HepG2 (cell line): ENCODE data around the gene CCDC88B. TPM values are rescaled to one million over a fixed set of nuclear protein-coding genes. Genes with fewer than 3 reads are reported as not detected.

Source experiments
- BCL3 ChIP-seq: sonication (generic); formaldehyde crosslinking; IDR thresholded peaks from 2 replicates; pipeline ENCODE4 v1.5.1; 2020; ENCODE audit warnings: mild to moderate bottlenecking, missing genetic modification reagents, moderate library complexity
- NR2C2 ChIP-seq: sonication (generic); formaldehyde crosslinking; IDR thresholded peaks from 2 replicates; pipeline ENCODE4 v1.4.0; 2020; ENCODE audit warnings: missing genetic modification reagents, mild to moderate bottlenecking, moderate library complexity, borderline replicate concordance
- PHB2 ChIP-seq: fragments of 450-650 bp; IDR thresholded peaks from 2 replicates; pipeline ENCODE4 v1.6.1; 2018; ENCODE audit not compliant: partially characterized antibody
- PHF5A ChIP-seq: IDR thresholded peaks from one replicate; pipeline ENCODE4 v1.6.1; 2018; ENCODE audit warnings: low read depth, missing genetic modification reagents; ENCODE audit not compliant: unreplicated experiment
- RAD51 ChIP-seq: fragments of 450-650 bp; IDR thresholded peaks from 2 replicates; pipeline ENCODE4 v1.6.1; 2016; ENCODE audit warnings: borderline replicate concordance
- RCOR2 ChIP-seq: IDR thresholded peaks from 2 replicates; pipeline ENCODE4 v1.6.1; 2016; ENCODE audit warnings: missing biosample characterization, missing genetic modification reagents
- SALL2 ChIP-seq: sonication (generic); formaldehyde crosslinking; IDR thresholded peaks from 2 replicates; pipeline ENCODE4 v1.8.1; 2023; ENCODE audit warnings: mild to moderate bottlenecking, missing genetic modification reagents, inconsistent platforms
- SKI ChIP-seq: fragments of 450-650 bp; IDR thresholded peaks from one replicate; pipeline ENCODE4 v1.6.1; 2018; ENCODE audit warnings: mild to moderate bottlenecking; ENCODE audit not compliant: partially characterized antibody
- SOX13 ChIP-seq, 3 experiments: fragments of 450-650 bp in 1 of 3; sonication (generic) in 1 of 3; formaldehyde crosslinking in 1 of 3; IDR thresholded peaks in 2 of 3; conservative IDR thresholded peaks in 1 of 3; 2 replicates each; pipeline versions ENCODE4 v1.5.0 to v1.6.1; 2016 to 2020; ENCODE audit warnings: antibody characterized with exemption in 1 of 3, mild to moderate bottlenecking in 1 of 3, missing compliant biosample characterization in 1 of 3, missing genetic modification reagents in 1 of 3, moderate library complexity in 1 of 3
- SOX5 ChIP-seq: IDR thresholded peaks from 2 replicates; pipeline ENCODE4 v1.6.1; 2016; ENCODE audit warnings: borderline replicate concordance
- SRSF1 ChIP-seq: fragments of 200-400 bp; formaldehyde crosslinking; optimal IDR thresholded peaks from 2 replicates; pipeline ENCODE3; 2017; ENCODE audit warnings: mild to moderate bottlenecking, low read depth, low read length, moderate library complexity
- ZNF329 ChIP-seq: sonication (generic); formaldehyde crosslinking; IDR thresholded peaks from 2 replicates; pipeline ENCODE4 v1.9.0; 2021; ENCODE audit warnings: low read depth, mild to moderate bottlenecking, missing genetic modification reagents
- ZNF343 ChIP-seq: sonication (generic); formaldehyde crosslinking; IDR thresholded peaks from 2 replicates; pipeline ENCODE4 v1.4.0; 2020; ENCODE audit warnings: mild to moderate bottlenecking, missing genetic modification reagents
- ZNF670 ChIP-seq: sonication (generic); formaldehyde crosslinking; IDR thresholded peaks from 2 replicates; pipeline ENCODE4 v1.8.0; 2022; ENCODE audit warnings: mild to moderate bottlenecking, missing genetic modification reagents, borderline replicate concordance
- polyA plus RNA-seq, 8 experiments: library from polyadenylated mRNA; depleted of rRNA in 3 of 8; stranded (reverse) in 7 of 8; unstranded in 1 of 8; fragments of >200 nt; fragmentation: Illumina TruSeq in 4 of 8; extraction: Trizol in 4 of 8; gene quantifications; 2 replicates each; pipeline versions ENCODE4 v1.2.1 to v1.2.3, GENCODE V29; 2011 to 2016; ENCODE audit warnings: low read depth in 4 of 8, missing spikeins in 1 of 8, mixed read lengths in 1 of 8; ENCODE audit not compliant: insufficient read depth in 1 of 8
- total RNA-seq, 5 experiments: library from RNA; depleted of rRNA; stranded (reverse); fragments of >200 nt; fragmentation: Illumina TruSeq; extraction: Trizol; gene quantifications; 2 replicates each; pipeline ENCODE4 v1.2.3, GENCODE V29; 2016; ENCODE audit warnings: low read depth in 1 of 5
- TF ChIP-seq, protein P1 (sequence below): sonication (generic); formaldehyde crosslinking; IDR thresholded peaks from 2 replicates; pipeline ENCODE4 v1.4.0; 2020; ENCODE audit warnings: mild to moderate bottlenecking, missing genetic modification reagents
- TF ChIP-seq, protein P2 (sequence below): sonication (generic); formaldehyde crosslinking; IDR thresholded peaks from 2 replicates; pipeline ENCODE4 v1.4.0; 2020; ENCODE audit warnings: missing genetic modification reagents, borderline replicate concordance
- TF ChIP-seq, protein P3 (sequence below): sonication (generic); formaldehyde crosslinking; IDR thresholded peaks from 2 replicates; pipeline ENCODE4 v1.9.0; 2022; ENCODE audit warnings: missing genetic modification reagents, mild to moderate bottlenecking, borderline replicate concordance
- TF ChIP-seq, protein P4 (sequence below): sonication (generic); formaldehyde crosslinking; IDR thresholded peaks from 2 replicates; pipeline ENCODE4 v1.8.0; 2022; ENCODE audit warnings: missing genetic modification reagents, mild to moderate bottlenecking, moderate library complexity, borderline replicate concordance

The CCDC88B gene
- total and polyA plus RNA-seq, 2 of the 13 experiments (the other 11 are each of a cell fraction or from before 2014, with no cell fraction given), result 3.6 to 4.8 TPM

- TF ChIP-seq BCL3 (CRISPR knock-in tag), result no peak
- TF ChIP-seq SOX13 (IDR thresholded peaks at IDR 0.05), result no peak
- peak in 1 of 2 experiments; percentile 20; a peak in 1 of 4 replicates for TF ChIP-seq SOX13 (CRISPR knock-in tag; conservative IDR thresholded peaks at IDR 0.05 in 1 of 2, IDR thresholded peaks at IDR 0.05 in 1 of 2)
- TF ChIP-seq, protein P1, sequence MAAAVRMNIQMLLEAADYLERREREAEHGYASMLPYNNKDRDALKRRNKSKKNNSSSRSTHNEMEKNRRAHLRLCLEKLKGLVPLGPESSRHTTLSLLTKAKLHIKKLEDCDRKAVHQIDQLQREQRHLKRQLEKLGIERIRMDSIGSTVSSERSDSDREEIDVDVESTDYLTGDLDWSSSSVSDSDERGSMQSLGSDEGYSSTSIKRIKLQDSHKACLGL (CRISPR knock-in tag), result no peak
- TF ChIP-seq, protein P2, sequence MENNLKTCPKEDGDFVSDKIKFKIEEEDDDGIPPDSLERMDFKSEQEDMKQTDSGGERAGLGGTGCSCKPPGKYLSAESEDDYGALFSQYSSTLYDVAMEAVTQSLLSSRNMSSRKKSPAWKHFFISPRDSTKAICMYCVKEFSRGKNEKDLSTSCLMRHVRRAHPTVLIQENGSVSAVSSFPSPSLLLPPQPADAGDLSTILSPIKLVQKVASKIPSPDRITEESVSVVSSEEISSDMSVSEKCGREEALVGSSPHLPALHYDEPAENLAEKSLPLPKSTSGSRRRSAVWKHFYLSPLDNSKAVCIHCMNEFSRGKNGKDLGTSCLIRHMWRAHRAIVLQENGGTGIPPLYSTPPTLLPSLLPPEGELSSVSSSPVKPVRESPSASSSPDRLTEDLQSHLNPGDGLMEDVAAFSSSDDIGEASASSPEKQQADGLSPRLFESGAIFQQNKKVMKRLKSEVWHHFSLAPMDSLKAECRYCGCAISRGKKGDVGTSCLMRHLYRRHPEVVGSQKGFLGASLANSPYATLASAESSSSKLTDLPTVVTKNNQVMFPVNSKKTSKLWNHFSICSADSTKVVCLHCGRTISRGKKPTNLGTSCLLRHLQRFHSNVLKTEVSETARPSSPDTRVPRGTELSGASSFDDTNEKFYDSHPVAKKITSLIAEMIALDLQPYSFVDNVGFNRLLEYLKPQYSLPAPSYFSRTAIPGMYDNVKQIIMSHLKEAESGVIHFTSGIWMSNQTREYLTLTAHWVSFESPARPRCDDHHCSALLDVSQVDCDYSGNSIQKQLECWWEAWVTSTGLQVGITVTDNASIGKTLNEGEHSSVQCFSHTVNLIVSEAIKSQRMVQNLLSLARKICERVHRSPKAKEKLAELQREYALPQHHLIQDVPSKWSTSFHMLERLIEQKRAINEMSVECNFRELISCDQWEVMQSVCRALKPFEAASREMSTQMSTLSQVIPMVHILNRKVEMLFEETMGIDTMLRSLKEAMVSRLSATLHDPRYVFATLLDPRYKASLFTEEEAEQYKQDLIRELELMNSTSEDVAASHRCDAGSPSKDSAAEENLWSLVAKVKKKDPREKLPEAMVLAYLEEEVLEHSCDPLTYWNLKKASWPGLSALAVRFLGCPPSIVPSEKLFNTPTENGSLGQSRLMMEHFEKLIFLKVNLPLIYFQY (CRISPR knock-in tag), result no peak
- TF ChIP-seq ZNF670, result no peak
- TF ChIP-seq, protein P3, sequence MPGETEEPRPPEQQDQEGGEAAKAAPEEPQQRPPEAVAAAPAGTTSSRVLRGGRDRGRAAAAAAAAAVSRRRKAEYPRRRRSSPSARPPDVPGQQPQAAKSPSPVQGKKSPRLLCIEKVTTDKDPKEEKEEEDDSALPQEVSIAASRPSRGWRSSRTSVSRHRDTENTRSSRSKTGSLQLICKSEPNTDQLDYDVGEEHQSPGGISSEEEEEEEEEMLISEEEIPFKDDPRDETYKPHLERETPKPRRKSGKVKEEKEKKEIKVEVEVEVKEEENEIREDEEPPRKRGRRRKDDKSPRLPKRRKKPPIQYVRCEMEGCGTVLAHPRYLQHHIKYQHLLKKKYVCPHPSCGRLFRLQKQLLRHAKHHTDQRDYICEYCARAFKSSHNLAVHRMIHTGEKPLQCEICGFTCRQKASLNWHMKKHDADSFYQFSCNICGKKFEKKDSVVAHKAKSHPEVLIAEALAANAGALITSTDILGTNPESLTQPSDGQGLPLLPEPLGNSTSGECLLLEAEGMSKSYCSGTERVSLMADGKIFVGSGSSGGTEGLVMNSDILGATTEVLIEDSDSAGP (CRISPR knock-in tag), result peak; percentile 78; the same call in 1 of the 2 replicates
- TF ChIP-seq RCOR2, result peak; percentile 25; the same call in 1 of the 2 replicates
- TF ChIP-seq, protein P4, sequence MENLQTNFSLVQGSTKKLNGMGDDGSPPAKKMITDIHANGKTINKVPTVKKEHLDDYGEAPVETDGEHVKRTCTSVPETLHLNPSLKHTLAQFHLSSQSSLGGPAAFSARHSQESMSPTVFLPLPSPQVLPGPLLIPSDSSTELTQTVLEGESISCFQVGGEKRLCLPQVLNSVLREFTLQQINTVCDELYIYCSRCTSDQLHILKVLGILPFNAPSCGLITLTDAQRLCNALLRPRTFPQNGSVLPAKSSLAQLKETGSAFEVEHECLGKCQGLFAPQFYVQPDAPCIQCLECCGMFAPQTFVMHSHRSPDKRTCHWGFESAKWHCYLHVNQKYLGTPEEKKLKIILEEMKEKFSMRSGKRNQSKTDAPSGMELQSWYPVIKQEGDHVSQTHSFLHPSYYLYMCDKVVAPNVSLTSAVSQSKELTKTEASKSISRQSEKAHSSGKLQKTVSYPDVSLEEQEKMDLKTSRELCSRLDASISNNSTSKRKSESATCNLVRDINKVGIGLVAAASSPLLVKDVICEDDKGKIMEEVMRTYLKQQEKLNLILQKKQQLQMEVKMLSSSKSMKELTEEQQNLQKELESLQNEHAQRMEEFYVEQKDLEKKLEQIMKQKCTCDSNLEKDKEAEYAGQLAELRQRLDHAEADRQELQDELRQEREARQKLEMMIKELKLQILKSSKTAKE (CRISPR knock-in tag), result 0 out of 2 replicates have a peak, but pooled peaks have one; percentile 14
- peak; percentile 66 for TF ChIP-seq SALL2
- no peak for TF ChIP-seq RAD51
- no peak for TF ChIP-seq SKI
- TF ChIP-seq ZNF329, result no peak
- no peak for TF ChIP-seq PHB2
- peak; percentile 34 for TF ChIP-seq PHF5A
- peak; percentile 50 for TF ChIP-seq NR2C2 (CRISPR knock-in tag)
- no peak for TF ChIP-seq ZNF343 (CRISPR knock-in tag)
- TF ChIP-seq SOX5 (CRISPR knock-in tag), result no peak
- peak; percentile 77 for TF ChIP-seq SRSF1
These were observed 15.3 kb downstream of the CCDC88B start (continued) for GRCh38 chr11:64355078-64355940.
